Gastroesophageal sphincter (tissue), 4 donors: ENCODE results near the gene SNX8. TPM values are rescaled to one million over a fixed set of nuclear protein-coding genes. Genes with fewer than 3 reads are reported as not detected.

Source experiments
- ATAC-seq: fragments of 150-250 bp; one replicate; pipeline ENCODE4 v1.9.1; 2016; ENCODE audit warnings: mild to moderate bottlenecking, moderate library complexity
- H3K27ac ChIP-seq, 4 donors: fragments of 200-600 bp; sonication (generic) in 3 of 4; 1 replicate in 3 of 4; 2 replicates in 1 of 4; pipeline ENCODE4 v1.5.1; 2016 to 2019
- H3K27me3 ChIP-seq: fragments of 200-600 bp; sonication (generic); one replicate; pipeline ENCODE4 v1.5.1; 2019
- H3K36me3 ChIP-seq, 2 donors: fragments of 200-600 bp; sonication (generic); one replicate each; pipeline ENCODE4 v1.5.1; 2019; ENCODE audit warnings: control low read depth in 1 of 2
- H3K4me1 ChIP-seq, 3 donors: fragments of 200-600 bp; sonication (generic); 1 replicate in 2 of 3; 2 replicates in 1 of 3; pipeline ENCODE4 v1.5.1; 2016 to 2019; ENCODE audit warnings: control low read depth in 2 of 3
- H3K4me3 ChIP-seq, 2 donors: fragments of 200-600 bp; sonication (generic); one replicate each; pipeline ENCODE4 v1.5.1; 2019; ENCODE audit warnings: mild to moderate bottlenecking in 1 of 2, moderate library complexity in 1 of 2
- H3K9me3 ChIP-seq, 3 donors: fragments of 200-600 bp; sonication (generic); one replicate each; pipeline ENCODE4 v1.5.1; 2017 to 2019; ENCODE audit warnings: control low read depth in 2 of 3
- CTCF ChIP-seq, 4 experiments: fragments of 200-600 bp in 2 of 4; fragments of 450-650 bp in 2 of 4; sonication (generic) in 1 of 4; IDR thresholded peaks; one replicate each; pipeline ENCODE4 v1.5.1; 2017 to 2019; ENCODE audit warnings: antibody characterized with exemption in 4 of 4, mild to moderate bottlenecking in 2 of 4, moderate library complexity in 2 of 4
- EP300 ChIP-seq: sonication (generic); formaldehyde crosslinking; IDR thresholded peaks from one replicate; pipeline ENCODE4 v1.6.1; 2017; ENCODE audit warnings: antibody characterized with exemption, mild to moderate bottlenecking
- POLR2A ChIP-seq, 2 donors: fragments of 450-650 bp; IDR thresholded peaks; one replicate each; pipeline ENCODE4 v1.6.1; 2017; ENCODE audit warnings: antibody characterized with exemption in 2 of 2, mild to moderate bottlenecking in 2 of 2, moderate library complexity in 1 of 2
- POLR2AphosphoS5 ChIP-seq: sonication (generic); formaldehyde crosslinking; IDR thresholded peaks from one replicate; pipeline ENCODE4 v1.6.1; 2017; ENCODE audit warnings: antibody characterized with exemption
- WGBS, 2 donors: methylation state at CpG; one replicate each; pipeline ENCODE4 v1.1.5; 2018; ENCODE audit warnings: low coverage in 1 of 2; 5-methylcytosine and 5-hydroxymethylcytosine counted together
- total RNA-seq, 4 donors: library from RNA; depleted of rRNA; stranded (reverse); fragments of >200 nt; gene quantifications; one replicate each; pipeline ENCODE4 v1.1.0, GENCODE V29; 2016

The SNX8 gene
- total RNA-seq, 4 donors from 2014 or later = 8.7 to 17.8 (median 9.8) TPM

GRCh38 chr7:2253525-2254244, 60.6 kb downstream of the SNX8 start:
- no peak for ATAC-seq
- H3K36me3 ChIP-seq = peaks cover 0 to 51% of the 10 kb centered on the region in 2 donors
- WGBS, 2 donors = 87 to 95% methylated on average over 3 to 4 of the region's 32 CpGs
- no peak overlapping the region for H3K27ac ChIP-seq
- no peaks in the 10 kb centered on the region for H3K9me3 ChIP-seq
- no peak overlapping the region for H3K4me3 ChIP-seq
- H3K27me3 ChIP-seq = no peaks in the 10 kb centered on the region
- H3K4me1 ChIP-seq = peaks cover 0 to 9% (median 0%) of the 10 kb centered on the region in 3 donors
- no peak for TF ChIP-seq POLR2A (IDR thresholded peaks at IDR 0.05)
- TF ChIP-seq EP300 = no peak
- no peak for TF ChIP-seq CTCF (IDR thresholded peaks at IDR 0.05)
- no peak for TF ChIP-seq POLR2AphosphoS5

GRCh38 chr7:2253021-2253420, 61.2 kb downstream of the SNX8 start:
- Histone ChIP-seq H3K27me3 (no peaks in the 10 kb centered on the region), H3K9me3 (no peaks in the 10 kb centered on the region), H3K36me3 (peaks cover 0 to 51% of the 10 kb centered on the region in 2 donors), H3K27ac (no peak overlapping the region), H3K4me3 (no peak overlapping the region), H3K4me1 (peaks cover 0 to 12% (median 0%) of the 10 kb centered on the region in 3 donors)
- TF ChIP-seq EP300 (no peak), POLR2A (IDR thresholded peaks at IDR 0.05) (no peak), POLR2AphosphoS5 (no peak), CTCF (IDR thresholded peaks at IDR 0.05) (no peak)
- no peak for ATAC-seq
- 100% methylated on average over 2 of the region's 9 CpGs for WGBS, 2 donors

GRCh38 chr7:2251841-2252771, 62.1 kb downstream of the SNX8 start:
- no peaks in the 10 kb centered on the region for H3K9me3 ChIP-seq
- WGBS, 2 donors = 47 to 100% methylated on average over 1 to 3 of the region's 24 CpGs
- peaks cover 0 to 12% (median 0%) of the 10 kb centered on the region in 3 donors for H3K4me1 ChIP-seq
- peaks cover 0 to 44% of the 10 kb centered on the region in 2 donors for H3K36me3 ChIP-seq
- no peak for ATAC-seq
- no peak overlapping the region for H3K27ac ChIP-seq
- H3K4me3 ChIP-seq = no peak overlapping the region
- TF ChIP-seq POLR2AphosphoS5 (no peak), EP300 (no peak), POLR2A (IDR thresholded peaks at IDR 0.05) (no peak), CTCF (IDR thresholded peaks at IDR 0.05) (no peak)
- H3K27me3 ChIP-seq = no peaks in the 10 kb centered on the region

GRCh38 chr7:2251381-2251780, 62.9 kb downstream of the SNX8 start:
- H3K9me3 ChIP-seq = no peaks in the 10 kb centered on the region
- no peak for TF ChIP-seq POLR2A (IDR thresholded peaks at IDR 0.05)
- TF ChIP-seq EP300 = no peak
- no peak for TF ChIP-seq CTCF (IDR thresholded peaks at IDR 0.05)
- no peak for TF ChIP-seq POLR2AphosphoS5
- H3K27ac ChIP-seq = no peak overlapping the region
- peaks cover 0 to 12% (median 0%) of the 10 kb centered on the region in 3 donors for H3K4me1 ChIP-seq
- WGBS, 2 donors = 40 to 48% methylated on average over 2 to 3 of the region's 10 CpGs
- H3K27me3 ChIP-seq = no peaks in the 10 kb centered on the region
- ATAC-seq = no peak
- no peak overlapping the region for H3K4me3 ChIP-seq
- H3K36me3 ChIP-seq = peaks cover 0 to 36% of the 10 kb centered on the region in 2 donors
